HG03571 (cell line): ENCODE data around the gene TAS1R1.

Experiments
- ATAC-seq: cut with Tn5 transposase; IDR thresholded peaks from one replicate; pipeline ENCODE4 v1.9.1; 2021; ENCODE audit not compliant: unreplicated experiment

TAS1R1 gene

GRCh38 chr1:6554907-6555778, at the start of gene TAS1R1:
Gene TAS1R1, plus strand, starts transcription at chr1:6555307. Its CDS starts 67 bp downstream, at chr1:6555374.
- no peak for ATAC-seq

GRCh38 chr1:6505367-6506209, 49.5 kb upstream of the TAS1R1 start:
- no peak for ATAC-seq

- no peak for ATAC-seq
These were observed 48.7 kb upstream of the TAS1R1 start for GRCh38 chr1:6506210-6507036.

- ATAC-seq = no peak
These were observed 48.1 kb upstream of the TAS1R1 start for GRCh38 chr1:6507037-6507428.

- ATAC-seq = no peak
These were observed 47.6 kb upstream of the TAS1R1 start for GRCh38 chr1:6507461-6507911.

- ATAC-seq = no peak
These were observed 46.8 kb upstream of the TAS1R1 start for GRCh38 chr1:6508154-6508815.

- ATAC-seq = no peak
These were observed 46.3 kb upstream of the TAS1R1 start for GRCh38 chr1:6508816-6509189.

GRCh38 chr1:6509220-6509918, 45.7 kb upstream of the TAS1R1 start:
- ATAC-seq = no peak

GRCh38 chr1:6509919-6510291, 45.2 kb upstream of the TAS1R1 start:
- no peak for ATAC-seq

GRCh38 chr1:6510493-6510892, 44.6 kb upstream of the TAS1R1 start:
- no peak for ATAC-seq

GRCh38 chr1:6511056-6511455, 44.1 kb upstream of the TAS1R1 start:
- ATAC-seq = no peak

GRCh38 chr1:6511561-6512244, 43.4 kb upstream of the TAS1R1 start:
- ATAC-seq = no peak

- ATAC-seq = no peak
These were observed 42.7 kb upstream of the TAS1R1 start for GRCh38 chr1:6512245-6512907.

- ATAC-seq = no peak
These were observed 42.2 kb upstream of the TAS1R1 start for GRCh38 chr1:6512908-6513280.

- ATAC-seq = no peak
These were observed 41.7 kb upstream of the TAS1R1 start for GRCh38 chr1:6513320-6513801.

- ATAC-seq = no peak
These were observed 39.3 kb upstream of the TAS1R1 start for GRCh38 chr1:6515771-6516170.

GRCh38 chr1:6517435-6517851, 37.7 kb upstream of the TAS1R1 start:
- ATAC-seq = no peak

GRCh38 chr1:6519491-6519934, 35.6 kb upstream of the TAS1R1 start:
- ATAC-seq = no peak
